Epidermal melanocyte (primary cell): ENCODE measurements around the gene ERICH6.

Experiments used
- DNase-seq: peaks from one replicate; pipeline ENCODE4 v3.0.0; 2011; ENCODE audit warnings: low spot score; ENCODE audit not compliant: insufficient read length

The ERICH6 gene

DNA sequence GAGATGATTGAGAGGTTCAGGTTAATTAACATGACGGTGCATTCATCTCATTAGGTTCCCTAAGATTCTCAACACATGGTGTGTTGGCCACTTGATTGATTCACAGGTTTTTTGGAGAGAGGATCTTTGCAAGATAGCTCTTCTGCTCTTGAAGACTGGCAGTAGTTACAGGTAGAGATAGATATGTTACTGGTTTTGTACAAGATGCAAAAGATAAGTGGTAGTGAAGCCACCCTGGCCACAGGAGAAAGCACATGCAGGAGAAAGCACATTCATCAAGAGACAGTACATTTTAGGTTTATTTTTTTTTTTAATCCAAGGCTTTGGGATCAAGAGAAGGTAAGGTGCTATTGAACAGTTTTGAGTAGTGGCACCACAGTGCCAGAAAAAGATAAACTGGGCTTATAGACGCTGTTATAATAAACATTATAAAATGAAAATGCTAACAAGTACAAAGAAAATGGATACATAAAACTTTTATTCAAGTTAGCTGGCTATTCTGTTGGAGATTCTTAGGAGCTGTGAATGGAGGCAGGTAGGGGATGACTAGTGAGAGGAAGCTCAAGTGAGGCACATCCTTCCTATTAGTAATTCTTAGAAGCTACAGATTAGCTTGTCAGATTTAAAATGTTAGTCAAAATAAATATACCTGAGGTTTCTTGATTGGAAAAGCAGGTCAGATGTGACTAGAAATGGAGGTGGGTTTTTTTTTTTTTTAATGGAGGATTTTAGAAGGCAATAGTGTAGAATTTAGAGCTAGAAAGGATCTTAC lies 89.8 kb downstream of the ERICH6 start:
- DNase-seq: no peak

GRCh38 chr3:150613034-150613433 lies 90.7 kb downstream of the ERICH6 start:
- no peak for DNase-seq

- DNase-seq: no peak
These were observed 91.2 kb downstream of the ERICH6 start for GRCh38 chr3:150612494-150612893.

DNA sequence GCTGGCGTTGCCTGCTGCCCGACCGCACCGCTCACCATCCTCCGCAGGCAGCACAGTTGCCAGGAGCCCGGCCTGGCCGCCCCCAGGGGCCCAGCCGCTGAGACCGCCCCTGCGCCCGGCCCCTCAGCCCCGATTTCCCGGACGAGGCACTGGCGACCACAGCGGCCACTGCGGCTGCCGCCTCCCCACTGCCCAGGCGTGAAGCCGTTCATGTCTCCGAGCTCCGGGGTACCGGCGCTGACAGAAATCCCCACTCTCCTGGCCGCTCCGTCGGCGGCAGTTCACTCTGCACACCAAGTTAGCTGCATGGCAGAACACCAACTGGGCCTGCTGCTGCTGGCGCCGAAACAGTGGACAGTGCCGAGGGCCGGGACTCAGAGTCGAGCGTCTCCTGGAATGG lies 92.1 kb downstream of the ERICH6 start:
- DNase-seq: no peak

DNA sequence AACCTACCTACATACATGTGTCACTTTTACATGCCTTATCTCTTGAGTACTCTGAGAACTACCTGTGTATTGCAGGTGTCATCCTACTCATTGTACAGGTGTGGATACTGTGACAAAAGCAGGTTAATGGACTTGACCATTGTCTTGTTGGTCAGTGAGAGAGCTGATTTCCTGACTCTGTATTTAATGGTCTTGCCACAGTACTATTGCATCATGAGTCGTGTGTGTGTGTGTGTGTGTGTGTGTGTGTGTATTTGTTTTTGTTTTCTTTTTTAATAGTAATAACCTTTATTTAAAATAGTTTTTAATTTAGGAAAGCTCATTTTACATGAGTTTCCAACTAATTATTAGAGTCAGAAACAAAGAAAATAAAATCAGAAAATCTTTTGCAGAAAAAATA lies 92.9 kb downstream of the ERICH6 start:
- DNase-seq: no peak

- DNase-seq: no peak
These were observed 93.7 kb downstream of the ERICH6 start for GRCh38 chr3:150609988-150610387.
